CD14-positive monocyte (primary cell): ENCODE data around the gene USP49. TPM values are rescaled to one million over a fixed set of nuclear protein-coding genes. Genes with fewer than 3 reads are reported as not detected.

Experiments
- DNase-seq, 3 donors: peaks; one replicate each; pipeline ENCODE4 v3.0.0-alpha.2; 2011 to 2022
- H2AFZ ChIP-seq: 2 replicates; pipeline ENCODE4 v1.6.0; 2012; ENCODE audit warnings: mild to moderate bottlenecking, low read depth, low read length, inconsistent platforms; ENCODE audit not compliant: insufficient read depth, poor library complexity, severe bottlenecking
- H3K27ac ChIP-seq, 2 donors: 1 replicate in 1 of 2; 2 replicates in 1 of 2; pipeline ENCODE4 v1.5.1; 2012 to 2013; ENCODE audit warnings: low read length in 2 of 2, control low read depth in 1 of 2, inconsistent platforms in 1 of 2, low read depth in 1 of 2, mild to moderate bottlenecking in 1 of 2
- H3K27me3 ChIP-seq, 2 donors: one replicate each; pipeline versions ENCODE4 v1.6.0 to v1.6.1; 2011 to 2013; ENCODE audit warnings: low read length in 2 of 2; ENCODE audit not compliant: control insufficient read depth in 2 of 2, insufficient read depth in 2 of 2
- H3K36me3 ChIP-seq, 2 donors: replicated peaks in 1 of 2; 1 replicate in 1 of 2; 2 replicates in 1 of 2; pipeline versions ENCODE4 v1.5.1 to v1.6.1; 2012 to 2013; ENCODE audit warnings: low read length in 2 of 2, control low read depth in 1 of 2, inconsistent platforms in 1 of 2, mild to moderate bottlenecking in 1 of 2; ENCODE audit not compliant: insufficient read depth in 2 of 2, control insufficient read depth in 1 of 2
- H3K4me1 ChIP-seq, 2 donors: 1 replicate in 1 of 2; 2 replicates in 1 of 2; pipeline versions ENCODE4 v1.5.1 to v1.6.1; 2012 to 2013; ENCODE audit warnings: low read length in 2 of 2, control low read depth in 1 of 2, inconsistent platforms in 1 of 2, mild to moderate bottlenecking in 1 of 2, moderate library complexity in 1 of 2; ENCODE audit not compliant: insufficient read depth in 2 of 2, control insufficient read depth in 1 of 2
- H3K4me2 ChIP-seq: replicated peaks from 2 replicates; pipeline ENCODE3; 2012; ENCODE audit warnings: low read length, moderate library complexity, mild to moderate bottlenecking; ENCODE audit not compliant: poor library complexity, severe bottlenecking; ENCODE audit errors: extremely low read depth
- H3K4me3 ChIP-seq, 3 experiments: fragments of 200-600 bp in 1 of 3; sonication (generic) in 1 of 3; replicated peaks in 1 of 3; 1 replicate in 2 of 3; 2 replicates in 1 of 3; pipeline ENCODE4 v1.5.1; 2011 to 2013; ENCODE audit warnings: low read length in 3 of 3, mild to moderate bottlenecking in 3 of 3, control low read depth in 2 of 3, low read depth in 2 of 3, inconsistent platforms in 1 of 3, moderate library complexity in 1 of 3
- H3K79me2 ChIP-seq: 2 replicates; pipeline ENCODE4 v1.6.0; 2012; ENCODE audit warnings: mild to moderate bottlenecking, control low read depth, inconsistent platforms, low read length, moderate library complexity; ENCODE audit not compliant: insufficient read depth
- H3K9ac ChIP-seq: 2 replicates; pipeline ENCODE4 v1.6.0; 2017; ENCODE audit warnings: low read length, mild to moderate bottlenecking; ENCODE audit not compliant: insufficient read depth, poor library complexity, severe bottlenecking
- H3K9me3 ChIP-seq, 2 donors: replicated peaks in 1 of 2; 1 replicate in 1 of 2; 2 replicates in 1 of 2; pipeline versions ENCODE4 v1.5.1 to v1.6.1; 2012 to 2013; ENCODE audit warnings: low read length in 2 of 2, control low read depth in 1 of 2; ENCODE audit not compliant: control insufficient read depth in 1 of 2, insufficient read depth in 1 of 2
- H4K20me1 ChIP-seq: 2 replicates; pipeline ENCODE4 v1.6.0; 2012; ENCODE audit warnings: mild to moderate bottlenecking, low read length, control low read depth, moderate library complexity; ENCODE audit not compliant: insufficient read depth
- H3K27ac Mint-ChIP-seq, 7 donors: one replicate each; pipeline ENCODE4 v1.8.0; 2020; ENCODE audit warnings: mild to moderate bottlenecking in 7 of 7, mixed read lengths in 7 of 7, moderate library complexity in 6 of 7, inconsistent platforms in 2 of 7
- H3K27me3 Mint-ChIP-seq, 3 donors: one replicate each; pipeline ENCODE4 v1.8.0; 2021 to 2022; ENCODE audit warnings: low read depth in 3 of 3, mild to moderate bottlenecking in 3 of 3, mixed read lengths in 3 of 3, moderate library complexity in 3 of 3, inconsistent platforms in 1 of 3
- H3K36me3 Mint-ChIP-seq, 2 donors: one replicate each; pipeline ENCODE4 v1.8.0; 2020; ENCODE audit warnings: mixed read lengths in 2 of 2, inconsistent platforms in 1 of 2, mild to moderate bottlenecking in 1 of 2
- H3K4me1 Mint-ChIP-seq: one replicate; pipeline ENCODE4 v1.8.0; 2020; ENCODE audit warnings: mild to moderate bottlenecking, mixed read lengths
- H3K4me3 Mint-ChIP-seq, 2 donors: one replicate each; pipeline ENCODE4 v1.8.0; 2020; ENCODE audit warnings: mild to moderate bottlenecking in 2 of 2, mixed read lengths in 2 of 2, moderate library complexity in 1 of 2
- H3K9me3 Mint-ChIP-seq, 7 donors: one replicate each; pipeline ENCODE4 v1.8.0; 2020 to 2022; ENCODE audit warnings: mixed read lengths in 7 of 7, mild to moderate bottlenecking in 6 of 7, moderate library complexity in 6 of 7, inconsistent platforms in 2 of 7
- CTCF ChIP-seq: fragments of 200-600 bp; IDR thresholded peaks from one replicate; pipeline ENCODE4 v1.8.0; 2022; ENCODE audit warnings: antibody characterized with exemption, mild to moderate bottlenecking
- WGBS: methylation state at CpG from one replicate; pipeline ENCODE4 v1.1.5; 2013; ENCODE audit warnings: missing lambda C conversion rate; ENCODE audit not compliant: insufficient coverage; 5-methylcytosine and 5-hydroxymethylcytosine counted together
- intact Hi-C, 2 donors: fragments of 100-400 bp; cut with micrococcal nuclease; formaldehyde crosslinking; loops; one replicate each; pipeline versions ENCODE4 v1.15.0 to v1.15.1; 2023
- polyA plus RNA-seq, 3 donors: library from polyadenylated mRNA; depleted of rRNA in 1 of 3; unstranded in 2 of 3; stranded (reverse) in 1 of 3; fragments of 300-500 nt in 2 of 3; fragments of >200 nt in 1 of 3; fragmentation: Illumina TruSeq in 2 of 3; gene quantifications; 1 replicate in 2 of 3; 2 replicates in 1 of 3; pipeline ENCODE4 v1.2.3, GENCODE V29; 2012 to 2021

The USP49 gene
- polyA plus RNA-seq, 3 donors: 0.08 to 4.8 (median 0.37) TPM

GRCh38 chr6:41777551-41778285 is 117.5 kb downstream of the USP49 start:
- Histone ChIP-seq H3K36me3 (peaks cover 16 to 30% of the 10 kb centered on the region in 2 donors), H3K27ac (peak overlapping the region; percentile 60 to 62), H3K9ac (peak overlapping the region; percentile 10), H3K4me2 (peak overlapping the region; percentile 45), H3K4me3 (peak overlapping the region in 1 of 3 experiments; percentile 16), H2AFZ (no peak overlapping the region), H3K27me3 (peaks cover 0 to 3% of the 10 kb centered on the region in 2 donors), H4K20me1 (no peaks in the 10 kb centered on the region), H3K4me1 (peaks cover 42 to 58% of the 10 kb centered on the region in 2 donors), H3K79me2 (peaks cover 7% of the 10 kb centered on the region), H3K9me3 (no peaks in the 10 kb centered on the region)
- intact Hi-C loops: loop anchor here (5.0 to 10.0 kb wide), 3 partner anchors 70 to 173 kb away; no protein-coding TSS in a partner anchor
- peaks cover 44% of the 10 kb centered on the region for H3K4me1 Mint-ChIP-seq
- peaks cover 26 to 39% of the 10 kb centered on the region in 2 donors for H3K36me3 Mint-ChIP-seq
- H3K4me3 Mint-ChIP-seq: peak overlapping the region in 1 of 2 donors; percentile 66
- no peak for TF ChIP-seq CTCF
- peak overlapping the region; percentile 67 to 92 (median 87) for H3K27ac Mint-ChIP-seq
- peaks cover 3 to 11% (median 4%) of the 10 kb centered on the region in 3 donors for H3K27me3 Mint-ChIP-seq
- no peaks in the 10 kb centered on the region for H3K9me3 Mint-ChIP-seq
- WGBS: 94% methylated on average over 2 of the region's 5 CpGs
- peak; percentile 31 to 57 (median 45) for DNase-seq

GRCh38 chr6:41775293-41775882 is 119.8 kb downstream of the USP49 start:
- H3K4me1 ChIP-seq: peaks cover 31 to 41% of the 10 kb centered on the region in 2 donors
- Mint-ChIP-seq H3K27ac (no peak overlapping the region), H3K4me1 (peaks cover 31% of the 10 kb centered on the region), H3K36me3 (peaks cover 44 to 62% of the 10 kb centered on the region in 2 donors), H3K4me3 (no peak overlapping the region), H3K27me3 (no peaks in the 10 kb centered on the region), H3K9me3 (no peaks in the 10 kb centered on the region)
- no peak overlapping the region for H3K4me3 ChIP-seq
- no CpG with 5 or more reads among the region's 13 CpGs for WGBS
- intact Hi-C loops: loop anchor here (5.0 to 10.0 kb wide), 3 partner anchors 68 to 171 kb away; no protein-coding TSS in a partner anchor
- peaks cover 39 to 54% of the 10 kb centered on the region in 2 donors for H3K36me3 ChIP-seq
- peaks cover 7% of the 10 kb centered on the region for H3K79me2 ChIP-seq
- no peak for DNase-seq
- H3K9ac ChIP-seq: no peak overlapping the region
- no peak overlapping the region for H2AFZ ChIP-seq
- TF ChIP-seq CTCF: no peak
- H3K9me3 ChIP-seq: no peaks in the 10 kb centered on the region
- H3K4me2 ChIP-seq: no peak overlapping the region
- H3K27me3 ChIP-seq: no peaks in the 10 kb centered on the region
- H3K27ac ChIP-seq: no peak overlapping the region
- no peaks in the 10 kb centered on the region for H4K20me1 ChIP-seq
